Gastrocnemius medialis (tissue), 4 donors: ENCODE results near the gene HTR3D. TPM values are rescaled to one million over a fixed set of nuclear protein-coding genes. Genes with fewer than 3 reads are reported as not detected.
A peak's percentile ranks its signal among the peaks of the same experiment; 100 is the strongest.

Experiments used
- ATAC-seq, 2 donors: fragments of 150-250 bp; one replicate each; pipeline ENCODE4 v1.9.1; 2016
- DNase-seq, 2 donors: peaks; one replicate each; pipeline ENCODE4 v3.0.0-alpha.2; 2019
- H3K27ac ChIP-seq, 4 donors: fragments of 200-600 bp; sonication (generic); 1 replicate in 1 of 4; 2 replicates in 3 of 4; pipeline ENCODE4 v1.5.1; 2016 to 2018; ENCODE audit warnings: mild to moderate bottlenecking in 2 of 4, moderate library complexity in 1 of 4
- H3K27me3 ChIP-seq, 3 donors: fragments of 200-600 bp; sonication (generic) in 2 of 3; 1 replicate in 1 of 3; 2 replicates in 2 of 3; pipeline versions ENCODE4 v1.5.1 to v1.6.0; 2016 to 2019; ENCODE audit warnings: mild to moderate bottlenecking in 1 of 3, moderate library complexity in 1 of 3
- H3K36me3 ChIP-seq, 2 donors: fragments of 200-600 bp; sonication (generic) in 1 of 2; one replicate each; pipeline ENCODE4 v1.5.1; 2017 to 2018
- H3K4me1 ChIP-seq, 2 donors: fragments of 200-600 bp; sonication (generic) in 1 of 2; one replicate each; pipeline ENCODE4 v1.5.1; 2016 to 2017; ENCODE audit warnings: mild to moderate bottlenecking in 2 of 2
- H3K4me3 ChIP-seq, 4 donors: fragments of 200-600 bp; sonication (generic) in 3 of 4; 1 replicate in 1 of 4; 2 replicates in 3 of 4; pipeline ENCODE4 v1.5.1; 2016 to 2019; ENCODE audit warnings: mild to moderate bottlenecking in 2 of 4
- H3K9me3 ChIP-seq, 3 donors: fragments of 200-600 bp; sonication (generic) in 2 of 3; 1 replicate in 1 of 3; 2 replicates in 2 of 3; pipeline ENCODE4 v1.5.1; 2016 to 2019
- CTCF ChIP-seq, 5 experiments: fragments of 450-650 bp in 3 of 5; fragments of 200-600 bp in 2 of 5; sonication (generic) in 2 of 5; IDR thresholded peaks in 4 of 5; conservative IDR thresholded peaks in 1 of 5; 1 replicate in 4 of 5; 2 replicates in 1 of 5; pipeline ENCODE4 v1.5.1; 2016 to 2019; ENCODE audit warnings: antibody characterized with exemption in 5 of 5, mild to moderate bottlenecking in 3 of 5, moderate library complexity in 3 of 5
- POLR2A ChIP-seq, 2 donors: fragments of 450-650 bp; IDR thresholded peaks; one replicate each; pipeline ENCODE4 v1.6.1; 2017; ENCODE audit warnings: antibody characterized with exemption in 2 of 2, mild to moderate bottlenecking in 2 of 2, moderate library complexity in 2 of 2
- in situ Hi-C, 4 donors: fragments of 200-750 bp; cut with MboI; loops; one replicate each; pipeline versions ENCODE4 v1.15.0 to v1.8.0; 2017; ENCODE audit warnings: low sequenced_read_pairs in 4 of 4
- intact Hi-C: fragments of 100-400 bp; cut with DNase I; formaldehyde crosslinking; loops from one replicate; pipeline ENCODE4 v1.15.1; 2023; ENCODE audit warnings: low total_unique reads
- total RNA-seq, 4 donors: library from RNA; depleted of rRNA; stranded (reverse); fragments of >200 nt; gene quantifications; one replicate each; pipeline versions ENCODE4 v1.1.0 to v1.2.3, GENCODE V29; 2016

The HTR3D gene
- total RNA-seq, result not detected

GRCh38 chr3:184031187-184031792 is at the start of gene HTR3D:
TSS of gene HTR3D (plus strand) at chr3:184031742. CDS start at chr3:184031742, 0 bp downstream.
- Histone ChIP-seq H3K9me3 (no peaks in the 10 kb centered on the region), H3K4me3 (no peak within 1 kb of the TSS), H3K36me3 (no peaks in the 10 kb centered on the region), H3K4me1 (no peaks in the 10 kb centered on the region), H3K27ac (no peak within 1 kb of the TSS), H3K27me3 (peaks cover 0 to 2% (median 0%) of the 10 kb centered on the region in 3 donors)
- DNase-seq (no peak), ATAC-seq (no peak)
- in situ Hi-C loops (no loop called here), intact Hi-C loops (no loop called here)
- TF ChIP-seq POLR2A (IDR thresholded peaks at IDR 0.05) (no peak), CTCF (IDR thresholded peaks at IDR 0.05 in 4 of 5, conservative IDR thresholded peaks at IDR 0.05 in 1 of 5) (no peak)

GRCh38 chr3:183981990-183982644 is 49.4 kb upstream of the HTR3D start:
- no peaks in the 10 kb centered on the region for H3K9me3 ChIP-seq
- peaks cover 0 to 48% of the 10 kb centered on the region in 2 donors for H3K36me3 ChIP-seq
- TF ChIP-seq CTCF (IDR thresholded peaks at IDR 0.05 in 4 of 5, conservative IDR thresholded peaks at IDR 0.05 in 1 of 5) (no peak), POLR2A (IDR thresholded peaks at IDR 0.05) (no peak)
- no peak overlapping the region for H3K4me3 ChIP-seq
- in situ Hi-C loops (no loop called here), intact Hi-C loops (loop anchor here (10.0 kb wide), 2 partner anchors 47 to 697 kb away; no protein-coding TSS in a partner anchor)
- DNase-seq (peak in 1 of 2 donors; percentile 46), ATAC-seq (peak in 1 of 2 donors; percentile 32)
- no peaks in the 10 kb centered on the region for H3K27me3 ChIP-seq
- H3K4me1 ChIP-seq, result peaks cover 78 to 83% of the 10 kb centered on the region in 2 donors
- H3K27ac ChIP-seq, result peak overlapping the region; percentile 88 to 94 (median 90)

- Histone ChIP-seq H3K36me3 (peaks cover 0 to 60% of the 10 kb centered on the region in 2 donors), H3K27ac (peak overlapping the region; percentile 19 to 92 (median 88)), H3K9me3 (no peaks in the 10 kb centered on the region), H3K4me1 (peaks cover 73 to 75% of the 10 kb centered on the region in 2 donors), H3K27me3 (no peaks in the 10 kb centered on the region), H3K4me3 (no peak overlapping the region)
- TF ChIP-seq CTCF (IDR thresholded peaks at IDR 0.05 in 4 of 5, conservative IDR thresholded peaks at IDR 0.05 in 1 of 5) (no peak), POLR2A (IDR thresholded peaks at IDR 0.05) (no peak)
- in situ Hi-C loops (no loop called here), intact Hi-C loops (loop anchor here (10.0 kb wide), 2 partner anchors 49 to 699 kb away; no protein-coding TSS in a partner anchor)
- ATAC-seq (no peak), DNase-seq (no peak)
Observed at GRCh38 chr3:183984127-183984740, 47.3 kb upstream of the HTR3D start.

- no peak overlapping the region for H3K4me3 ChIP-seq
- in situ Hi-C loops, result no loop called here
- ATAC-seq (no peak), DNase-seq (no peak)
- H3K36me3 ChIP-seq, result peaks cover 0 to 63% of the 10 kb centered on the region in 2 donors
- no peaks in the 10 kb centered on the region for H3K27me3 ChIP-seq
- no peaks in the 10 kb centered on the region for H3K9me3 ChIP-seq
- H3K4me1 ChIP-seq, result peaks cover 65 to 67% of the 10 kb centered on the region in 2 donors
- H3K27ac ChIP-seq, result peak overlapping the region; percentile 75 to 89 (median 84)
- intact Hi-C loops, result loop anchor here (10.0 kb wide), 2 partner anchors 50 to 700 kb away; no protein-coding TSS in a partner anchor
- no peak for TF ChIP-seq POLR2A (IDR thresholded peaks at IDR 0.05)
- no peak for TF ChIP-seq CTCF (IDR thresholded peaks at IDR 0.05 in 4 of 5, conservative IDR thresholded peaks at IDR 0.05 in 1 of 5)
Observed at GRCh38 chr3:183984749-183985729, 46.5 kb upstream of the HTR3D start.
